Measurements from ENCODE around the gene MROH8. TPM values are rescaled to one million over a fixed set of nuclear protein-coding genes. Genes with fewer than 3 reads are reported as not detected.

Gene MROH8
- total RNA-seq, 1 experiment from 2014 or later: 0.50 TPM

DNA sequence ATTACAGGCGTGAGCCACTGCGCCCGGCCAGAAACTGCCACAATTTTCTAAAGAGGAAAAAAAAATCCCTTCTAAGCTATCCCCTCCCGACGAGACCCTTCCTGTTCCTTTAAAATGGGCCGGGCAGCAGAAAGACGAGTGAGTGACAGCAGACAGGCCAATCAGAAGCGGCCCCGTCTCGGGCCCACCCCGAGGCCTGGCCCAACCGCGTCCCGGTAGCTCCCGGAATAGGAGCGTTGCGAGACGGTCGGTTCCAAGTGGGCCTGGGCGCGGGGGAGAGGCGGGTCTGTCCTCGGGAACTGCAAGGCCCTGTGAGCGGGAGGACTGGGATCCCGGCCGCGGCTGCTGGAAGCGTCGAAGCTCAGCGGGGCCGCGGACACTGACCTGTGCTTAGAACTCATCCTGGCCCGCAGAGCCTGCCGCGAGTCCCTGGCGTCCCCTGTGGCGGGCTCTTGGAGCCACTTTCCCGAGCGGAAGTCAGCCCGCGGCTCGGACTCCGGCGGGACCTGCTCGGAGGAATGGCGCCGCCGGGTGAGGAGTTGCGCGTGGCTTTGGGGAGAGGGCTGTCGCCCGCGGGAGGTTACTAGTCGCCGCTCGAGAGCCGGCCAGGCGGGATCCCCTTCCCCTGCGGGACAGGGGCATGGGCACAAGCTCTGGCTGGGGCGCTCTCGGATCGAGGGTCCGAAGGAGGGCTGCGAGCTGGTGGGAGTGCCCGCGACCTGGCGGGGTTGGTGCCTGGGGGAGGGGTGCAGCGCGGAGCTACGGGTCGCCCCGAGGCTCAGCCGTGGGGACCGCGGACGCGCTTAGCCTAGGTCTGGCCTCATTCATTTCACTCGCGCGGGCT lies at the start of gene MROH8, which contains the start of gene RPN2 (continued):
- no peak for TF ChIP-seq FOXP4 (CRISPR knock-in tag; IDR thresholded peaks at IDR 0.05)
- TF ChIP-seq FOXK1 (CRISPR knock-in tag; IDR thresholded peaks at IDR 0.05): no peak
- TF ChIP-seq GABPB1 (CRISPR knock-in tag; IDR thresholded peaks at IDR 0.05): peak; percentile 74; the same call in 1 of the 2 replicates
- no peak for TF ChIP-seq ZNF416 (CRISPR knock-in tag; IDR thresholded peaks at IDR 0.05)
- TF ChIP-seq, protein P1, sequence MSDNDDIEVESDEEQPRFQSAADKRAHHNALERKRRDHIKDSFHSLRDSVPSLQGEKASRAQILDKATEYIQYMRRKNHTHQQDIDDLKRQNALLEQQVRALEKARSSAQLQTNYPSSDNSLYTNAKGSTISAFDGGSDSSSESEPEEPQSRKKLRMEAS (CRISPR knock-in tag; IDR thresholded peaks at IDR 0.05): peak; percentile 76
- no peak for TF ChIP-seq ESRRA (CRISPR knock-in tag; IDR thresholded peaks at IDR 0.05; ENCODE audit: borderline replicate concordance)
- TF ChIP-seq, protein P2, sequence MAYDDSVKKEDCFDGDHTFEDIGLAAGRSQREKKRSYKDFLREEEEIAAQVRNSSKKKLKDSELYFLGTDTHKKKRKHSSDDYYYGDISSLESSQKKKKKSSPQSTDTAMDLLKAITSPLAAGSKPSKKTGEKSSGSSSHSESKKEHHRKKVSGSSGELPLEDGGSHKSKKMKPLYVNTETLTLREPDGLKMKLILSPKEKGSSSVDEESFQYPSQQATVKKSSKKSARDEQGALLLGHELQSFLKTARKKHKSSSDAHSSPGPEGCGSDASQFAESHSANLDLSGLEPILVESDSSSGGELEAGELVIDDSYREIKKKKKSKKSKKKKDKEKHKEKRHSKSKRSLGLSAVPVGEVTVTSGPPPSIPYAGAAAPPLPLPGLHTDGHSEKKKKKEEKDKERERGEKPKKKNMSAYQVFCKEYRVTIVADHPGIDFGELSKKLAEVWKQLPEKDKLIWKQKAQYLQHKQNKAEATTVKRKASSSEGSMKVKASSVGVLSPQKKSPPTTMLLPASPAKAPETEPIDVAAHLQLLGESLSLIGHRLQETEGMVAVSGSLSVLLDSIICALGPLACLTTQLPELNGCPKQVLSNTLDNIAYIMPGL (CRISPR knock-in tag; IDR thresholded peaks at IDR 0.05): peak; percentile 87
- peak; percentile 7; the same call in 1 of the 2 replicates for TF ChIP-seq USF2 (CRISPR knock-in tag; IDR thresholded peaks at IDR 0.05)
- TF ChIP-seq OVOL2 (CRISPR knock-in tag; IDR thresholded peaks at IDR 0.05; ENCODE audit: borderline replicate concordance): no peak
- TF ChIP-seq HMGA2 (CRISPR knock-in tag; IDR thresholded peaks at IDR 0.05): no peak
- no peak for TF ChIP-seq TP53 (CRISPR knock-in tag; IDR thresholded peaks at IDR 0.05)
- TF ChIP-seq NFYB (CRISPR knock-in tag; conservative IDR thresholded peaks at IDR 0.05; ENCODE audit: low read depth): peak; percentile 90
- peak; percentile 54; the same call in 1 of the 2 replicates for TF ChIP-seq JUN (CRISPR knock-in tag; IDR thresholded peaks at IDR 0.05)
- TF ChIP-seq, protein P3, sequence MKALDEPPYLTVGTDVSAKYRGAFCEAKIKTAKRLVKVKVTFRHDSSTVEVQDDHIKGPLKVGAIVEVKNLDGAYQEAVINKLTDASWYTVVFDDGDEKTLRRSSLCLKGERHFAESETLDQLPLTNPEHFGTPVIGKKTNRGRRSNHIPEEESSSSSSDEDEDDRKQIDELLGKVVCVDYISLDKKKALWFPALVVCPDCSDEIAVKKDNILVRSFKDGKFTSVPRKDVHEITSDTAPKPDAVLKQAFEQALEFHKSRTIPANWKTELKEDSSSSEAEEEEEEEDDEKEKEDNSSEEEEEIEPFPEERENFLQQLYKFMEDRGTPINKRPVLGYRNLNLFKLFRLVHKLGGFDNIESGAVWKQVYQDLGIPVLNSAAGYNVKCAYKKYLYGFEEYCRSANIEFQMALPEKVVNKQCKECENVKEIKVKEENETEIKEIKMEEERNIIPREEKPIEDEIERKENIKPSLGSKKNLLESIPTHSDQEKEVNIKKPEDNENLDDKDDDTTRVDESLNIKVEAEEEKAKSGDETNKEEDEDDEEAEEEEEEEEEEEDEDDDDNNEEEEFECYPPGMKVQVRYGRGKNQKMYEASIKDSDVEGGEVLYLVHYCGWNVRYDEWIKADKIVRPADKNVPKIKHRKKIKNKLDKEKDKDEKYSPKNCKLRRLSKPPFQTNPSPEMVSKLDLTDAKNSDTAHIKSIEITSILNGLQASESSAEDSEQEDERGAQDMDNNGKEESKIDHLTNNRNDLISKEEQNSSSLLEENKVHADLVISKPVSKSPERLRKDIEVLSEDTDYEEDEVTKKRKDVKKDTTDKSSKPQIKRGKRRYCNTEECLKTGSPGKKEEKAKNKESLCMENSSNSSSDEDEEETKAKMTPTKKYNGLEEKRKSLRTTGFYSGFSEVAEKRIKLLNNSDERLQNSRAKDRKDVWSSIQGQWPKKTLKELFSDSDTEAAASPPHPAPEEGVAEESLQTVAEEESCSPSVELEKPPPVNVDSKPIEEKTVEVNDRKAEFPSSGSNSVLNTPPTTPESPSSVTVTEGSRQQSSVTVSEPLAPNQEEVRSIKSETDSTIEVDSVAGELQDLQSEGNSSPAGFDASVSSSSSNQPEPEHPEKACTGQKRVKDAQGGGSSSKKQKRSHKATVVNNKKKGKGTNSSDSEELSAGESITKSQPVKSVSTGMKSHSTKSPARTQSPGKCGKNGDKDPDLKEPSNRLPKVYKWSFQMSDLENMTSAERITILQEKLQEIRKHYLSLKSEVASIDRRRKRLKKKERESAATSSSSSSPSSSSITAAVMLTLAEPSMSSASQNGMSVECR (CRISPR knock-in tag; IDR thresholded peaks at IDR 0.05; ENCODE audit: borderline replicate concordance): no peak
- 0 out of 2 replicates have a peak, but pooled peaks have one; percentile 19 for TF ChIP-seq KAT7 (CRISPR knock-in tag; IDR thresholded peaks at IDR 0.05; ENCODE audit: borderline replicate concordance)
- TF ChIP-seq ZNF532 (CRISPR knock-in tag; IDR thresholded peaks at IDR 0.05; ENCODE audit: borderline replicate concordance): no peak
- no peak for TF ChIP-seq USF1 (CRISPR knock-in tag; IDR thresholded peaks at IDR 0.05)
- no peak for TF ChIP-seq EMX1 (CRISPR knock-in tag; IDR thresholded peaks at IDR 0.05)
- TF ChIP-seq ATF2 (CRISPR knock-in tag; IDR thresholded peaks at IDR 0.05; ENCODE audit: borderline replicate concordance, low read depth): no peak
